H9 (cell line): Measurements from ENCODE around the gene GALNT10. TPM values are rescaled to one million over a fixed set of nuclear protein-coding genes. Genes with fewer than 3 reads are reported as not detected.

Experiments
- DNase-seq: peaks from one replicate; pipeline ENCODE4 v3.0.0-alpha.2; 2017
- H2AFZ ChIP-seq: one replicate; pipeline ENCODE4 v1.6.1; 2013; ENCODE audit warnings: mild to moderate bottlenecking, low read length, control low read depth, moderate library complexity
- H2AK5ac ChIP-seq: 2 replicates; pipeline ENCODE4 v1.6.1; 2013; ENCODE audit warnings: low read length, control low read depth, mixed read lengths; ENCODE audit not compliant: insufficient read length
- H2BK120ac ChIP-seq: one replicate; pipeline ENCODE4 v1.6.1; 2013; ENCODE audit warnings: low read depth, mild to moderate bottlenecking, low read length, control low read depth, inconsistent platforms; ENCODE audit not compliant: poor library complexity, severe bottlenecking
- H2BK12ac ChIP-seq: 2 replicates; pipeline ENCODE4 v1.6.1; 2013; ENCODE audit warnings: low read length, control low read depth, mixed read lengths, low read depth; ENCODE audit not compliant: insufficient read length
- H2BK15ac ChIP-seq: 2 replicates; pipeline ENCODE4 v1.6.1; 2013; ENCODE audit warnings: low read depth, low read length, control low read depth
- H2BK20ac ChIP-seq: one replicate; pipeline ENCODE4 v1.6.1; 2013; ENCODE audit warnings: low read depth, mild to moderate bottlenecking, low read length, control low read depth, inconsistent platforms; ENCODE audit not compliant: poor library complexity, severe bottlenecking
- H2BK5ac ChIP-seq: 2 replicates; pipeline ENCODE4 v1.6.1; 2013; ENCODE audit warnings: low read length, control low read depth, mixed read lengths; ENCODE audit not compliant: insufficient read length
- H3K14ac ChIP-seq: 2 replicates; pipeline ENCODE4 v1.6.1; 2013; ENCODE audit warnings: low read length, control low read depth; ENCODE audit not compliant: insufficient read depth
- H3K18ac ChIP-seq: 2 replicates; pipeline ENCODE4 v1.6.1; 2013; ENCODE audit warnings: low read depth, mild to moderate bottlenecking, mixed read lengths, low read length, control low read depth; ENCODE audit not compliant: insufficient read length
- H3K23ac ChIP-seq: 2 replicates; pipeline ENCODE4 v1.6.1; 2013; ENCODE audit warnings: low read length, control low read depth, mixed read lengths, low read depth; ENCODE audit not compliant: insufficient read length
- H3K23me2 ChIP-seq: 2 replicates; pipeline ENCODE4 v1.6.1; 2013; ENCODE audit warnings: low read depth, mild to moderate bottlenecking, mixed read lengths, low read length, control low read depth; ENCODE audit not compliant: insufficient read length, poor library complexity, severe bottlenecking
- H3K27ac ChIP-seq: 2 replicates; pipeline ENCODE4 v1.5.1; 2013; ENCODE audit warnings: low read length, control low read depth, mixed read lengths, low read depth; ENCODE audit not compliant: insufficient read length
- H3K27me3 ChIP-seq: 2 replicates; pipeline ENCODE4 v1.6.1; 2013; ENCODE audit warnings: low read length, control low read depth, inconsistent platforms; ENCODE audit not compliant: insufficient read depth
- H3K4ac ChIP-seq: 2 replicates; pipeline ENCODE4 v1.6.1; 2013; ENCODE audit warnings: low read depth, mild to moderate bottlenecking, control low read depth, inconsistent platforms, low read length, moderate library complexity
- H3K4me1 ChIP-seq: 2 replicates; pipeline ENCODE4 v1.6.1; 2013; ENCODE audit warnings: low read length, control low read depth, inconsistent platforms; ENCODE audit not compliant: insufficient read depth
- H3K4me2 ChIP-seq: 2 replicates; pipeline ENCODE4 v1.6.1; 2013; ENCODE audit warnings: low read length, control low read depth, mixed read lengths; ENCODE audit not compliant: insufficient read length, insufficient read depth
- H3K56ac ChIP-seq: 2 replicates; pipeline ENCODE4 v1.6.1; 2013; ENCODE audit warnings: low read depth, mild to moderate bottlenecking, mixed read lengths, low read length, control low read depth; ENCODE audit not compliant: insufficient read length
- H3K79me1 ChIP-seq: 2 replicates; pipeline ENCODE4 v1.6.1; 2013; ENCODE audit warnings: low read depth, mild to moderate bottlenecking, moderate library complexity, low read length, control low read depth, inconsistent platforms; ENCODE audit not compliant: insufficient read depth, poor library complexity, severe bottlenecking
- H3K79me2 ChIP-seq: 2 replicates; pipeline ENCODE4 v1.6.1; 2013; ENCODE audit warnings: low read length, control low read depth, inconsistent platforms; ENCODE audit not compliant: insufficient read depth
- H3K9ac ChIP-seq: 2 replicates; pipeline ENCODE4 v1.6.1; 2013; ENCODE audit warnings: low read length, control low read depth, mixed read lengths; ENCODE audit not compliant: insufficient read length; ENCODE audit errors: extremely low read depth
- H3K9me3 ChIP-seq: one replicate; pipeline ENCODE4 v1.6.1; 2013; ENCODE audit warnings: low read depth, low read length, inconsistent platforms; ENCODE audit not compliant: control insufficient read depth
- H3T11ph ChIP-seq: one replicate; pipeline ENCODE4 v1.6.1; 2013; ENCODE audit warnings: mild to moderate bottlenecking, low read length, control low read depth, inconsistent platforms
- H4K20me1 ChIP-seq: one replicate; pipeline ENCODE4 v1.6.1; 2013; ENCODE audit not compliant: control insufficient read depth, insufficient read length, insufficient read depth
- H4K5ac ChIP-seq: 2 replicates; pipeline ENCODE4 v1.6.1; 2013; ENCODE audit warnings: low read depth, mild to moderate bottlenecking, mixed read lengths, low read length, control low read depth; ENCODE audit not compliant: insufficient read length
- H4K8ac ChIP-seq: replicated peaks from 2 replicates; pipeline ENCODE4 v1.6.1; 2013; ENCODE audit warnings: low read length, control low read depth, mixed read lengths, low read depth; ENCODE audit not compliant: insufficient read length
- H4K91ac ChIP-seq: 2 replicates; pipeline ENCODE4 v1.6.1; 2013; ENCODE audit warnings: low read depth, mild to moderate bottlenecking, moderate library complexity, mixed read lengths, low read length, control low read depth; ENCODE audit not compliant: insufficient read length
- H3K27ac Mint-ChIP-seq, 3 experiments: 2 replicates in 2 of 3; 3 replicates in 1 of 3; pipeline ENCODE4 v1.8.0; 2020 to 2021; ENCODE audit warnings: mixed read lengths in 3 of 3, mild to moderate bottlenecking in 1 of 3, moderate library complexity in 1 of 3
- H3K27me3 Mint-ChIP-seq: 2 replicates; pipeline ENCODE4 v1.8.0; 2021; ENCODE audit warnings: low read depth, mild to moderate bottlenecking, moderate library complexity, mixed read lengths
- H3K36me3 Mint-ChIP-seq, 3 experiments: 2 replicates in 2 of 3; 3 replicates in 1 of 3; pipeline ENCODE4 v1.8.0; 2020 to 2021; ENCODE audit warnings: low read depth in 3 of 3, mixed read lengths in 3 of 3; ENCODE audit not compliant: insufficient read depth in 1 of 3
- H3K4me1 Mint-ChIP-seq, 2 experiments: 2 replicates each; pipeline ENCODE4 v1.8.0; 2020; ENCODE audit warnings: mixed read lengths in 2 of 2
- H3K4me3 Mint-ChIP-seq, 2 experiments: 2 replicates in 1 of 2; 3 replicates in 1 of 2; pipeline ENCODE4 v1.8.0; 2020 to 2021; ENCODE audit warnings: mild to moderate bottlenecking in 2 of 2, mixed read lengths in 2 of 2, moderate library complexity in 1 of 2
- H3K9me3 Mint-ChIP-seq, 2 experiments: 2 replicates in 1 of 2; 3 replicates in 1 of 2; pipeline ENCODE4 v1.8.0; 2020; ENCODE audit warnings: mild to moderate bottlenecking in 2 of 2, mixed read lengths in 2 of 2, moderate library complexity in 1 of 2
- CTCF ChIP-seq: fragments of 200-600 bp; sonication (generic); conservative IDR thresholded peaks from 3 replicates; pipeline ENCODE4 v1.8.0; 2021; ENCODE audit warnings: antibody characterized with exemption, mild to moderate bottlenecking
- WGBS: extraction: QIAGEN DNeasy Blood & Tissue Kit; methylation state at CpG from one replicate; pipeline ENCODE4 v1.1.7; 2013; ENCODE audit warnings: missing lambda C conversion rate, low lambda C conversion rate, mixed read lengths; ENCODE audit not compliant: insufficient read length; ENCODE audit errors: extremely low coverage; 5-methylcytosine and 5-hydroxymethylcytosine counted together
- total RNA-seq: library from RNA; stranded (reverse); gene quantifications from 2 replicates; pipeline ENCODE4 v1.2.1, GENCODE V29; 2021

Gene GALNT10
- total RNA-seq, 1 experiment from 2014 or later, result 15.4 TPM

- Histone ChIP-seq H2BK12ac (no peak overlapping the region), H3K27me3 (no peaks in the 10 kb centered on the region), H3T11ph (no peak overlapping the region), H3K79me1 (no peaks in the 10 kb centered on the region), H3K4ac (no peak overlapping the region), H3K14ac (no peak overlapping the region), H2BK120ac (no peak overlapping the region), H3K27ac (no peak overlapping the region), H3K9me3 (no peaks in the 10 kb centered on the region), H2BK15ac (no peak overlapping the region), H4K91ac (no peak overlapping the region), H3K4me2 (no peak overlapping the region), H2BK20ac (no peak overlapping the region), H4K8ac (no peak overlapping the region), H3K4me1 (no peaks in the 10 kb centered on the region), H4K20me1 (no peaks in the 10 kb centered on the region), H2BK5ac (no peak overlapping the region), H4K5ac (no peak overlapping the region), H3K9ac (no peak overlapping the region), H3K23ac (no peak overlapping the region), H3K79me2 (no peaks in the 10 kb centered on the region), H2AK5ac (no peak overlapping the region), H3K18ac (no peak overlapping the region), H3K56ac (no peak overlapping the region), H2AFZ (no peak overlapping the region), H3K23me2 (no peaks in the 10 kb centered on the region)
- Mint-ChIP-seq H3K27ac (peak overlapping the region in 1 of 3 experiments; percentile 44; a peak in 2 of 7 replicates), H3K4me1 (peaks cover 24 to 32% of the 10 kb centered on the region in 2 experiments), H3K27me3 (no peaks in the 10 kb centered on the region; the same call in none of the 2 replicates), H3K9me3 (no peaks in the 10 kb centered on the region; a peak in 1 of 5 replicates), H3K4me3 (no peak overlapping the region), H3K36me3 (no peaks in the 10 kb centered on the region; a peak in 1 of 7 replicates)
- TF ChIP-seq CTCF, result no peak
- WGBS, result no CpG with 5 or more reads among the region's 3 CpGs
- DNase-seq, result no peak
Measured at GRCh38 chr5:154244476-154244875, 53.9 kb downstream of the GALNT10 start.
